T-helper 2 cell treated with Interferon-gamma antibody and Interleukin-4, amounts not matched to agents 100 ng/mL and 5 ng/mL, for 36 hours (primary cell): ENCODE results near the gene MYL5. TPM values are rescaled to one million over a fixed set of nuclear protein-coding genes. Genes with fewer than 3 reads are reported as not detected.

Experiments
- intact Hi-C: fragments of 100-400 bp; cut with micrococcal nuclease; formaldehyde crosslinking; loops from one replicate; pipeline ENCODE4 v1.15.1; 2023
- total RNA-seq: library from RNA; stranded (reverse); gene quantifications from 2 replicates; pipeline ENCODE4 v1.2.3, GENCODE V29; 2022

MYL5 gene
- total RNA-seq, 1 donor from 2014 or later = 22.4 TPM

- intact Hi-C loops = loop anchor here (2.0 kb wide), 2 partner anchors 30 to 76 kb away; partner anchors contain the start of genes ATP5ME and MYL5
Measured at GRCh38 chr4:704198-704891, 30.0 kb downstream of the MYL5 start.

DNA sequence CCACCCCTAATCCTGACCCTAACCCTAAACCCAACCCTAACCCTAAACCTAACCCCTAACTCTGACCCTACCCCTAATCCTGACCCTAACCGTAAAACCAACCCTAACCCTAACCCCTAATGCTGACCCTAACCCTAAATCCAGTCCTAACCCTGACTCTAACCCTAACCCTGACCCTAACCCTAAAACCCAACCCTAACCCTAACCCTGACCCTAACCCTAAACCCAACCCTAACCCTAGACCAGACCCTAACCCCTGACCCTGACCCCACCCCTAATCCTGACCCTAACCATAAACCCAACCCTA, 30.6 kb downstream of the MYL5 start:
- intact Hi-C loops = loop anchor here (1.0 to 5.0 kb wide), 5 partner anchors 24 to 368 kb away; partner anchors contain the start of genes ATP5ME, GAK, MYL5 and TMEM175

DNA sequence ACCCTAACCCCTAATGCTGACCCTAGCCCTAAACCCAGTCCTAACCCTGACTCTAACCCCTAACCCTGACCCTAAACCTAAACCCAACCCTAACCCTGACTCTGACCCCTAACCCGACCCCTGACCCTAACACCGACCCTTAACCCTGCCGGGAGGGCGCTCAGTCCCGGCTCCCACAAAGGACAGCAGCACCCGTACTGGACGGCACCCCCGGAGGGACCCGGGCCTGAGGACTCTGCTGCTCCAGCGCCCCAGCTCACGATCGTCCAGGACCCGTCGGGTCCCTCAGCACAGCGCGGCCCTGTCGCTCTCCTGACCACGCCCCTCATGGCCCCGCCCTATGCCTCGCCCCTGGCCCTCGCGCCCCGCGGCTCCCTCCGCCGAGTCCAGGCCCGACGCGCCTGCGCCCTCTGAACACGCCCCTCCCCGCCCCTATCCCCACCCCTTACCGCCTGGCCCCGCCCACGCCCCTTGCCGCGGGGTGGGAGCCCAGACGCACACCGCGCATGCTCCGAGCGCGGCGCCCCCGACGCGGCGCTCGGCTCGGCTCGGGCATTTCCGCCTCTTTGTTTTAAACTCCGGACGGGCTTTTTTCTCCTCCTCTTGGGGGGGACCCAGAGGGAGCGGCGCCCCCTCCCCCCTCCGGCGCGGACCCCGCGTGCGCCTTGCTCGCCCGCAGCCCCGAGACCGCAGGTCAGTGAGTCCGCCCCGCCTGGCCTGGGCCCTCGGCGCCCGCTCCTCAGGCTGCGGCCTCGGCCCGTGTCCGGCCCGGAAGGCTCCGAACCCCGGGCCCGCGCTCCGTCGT, 31.1 kb downstream of the MYL5 start, which contains the start of gene PCGF3:
PCGF3 (plus strand) TSS at position 555 of the 805 bp plus-strand sequence. CDS start 27,849 bp downstream, outside the sequence.
- intact Hi-C loops = loop anchor here (1.0 to 5.0 kb wide), 5 partner anchors 24 to 368 kb away; partner anchors contain the start of genes ATP5ME, GAK, MYL5 and TMEM175

- intact Hi-C loops = loop anchor here (5.0 kb wide), 1 partner anchor 226 kb away; the partner anchor contains the start of genes GAK and TMEM175
Measured at GRCh38 chr4:706083-706633, 31.8 kb downstream of the MYL5 start.

- intact Hi-C loops = loop anchor here (5.0 kb wide), 1 partner anchor 225 kb away; the partner anchor contains the start of genes GAK and TMEM175
Measured at GRCh38 chr4:706834-707598, 32.7 kb downstream of the MYL5 start.

DNA sequence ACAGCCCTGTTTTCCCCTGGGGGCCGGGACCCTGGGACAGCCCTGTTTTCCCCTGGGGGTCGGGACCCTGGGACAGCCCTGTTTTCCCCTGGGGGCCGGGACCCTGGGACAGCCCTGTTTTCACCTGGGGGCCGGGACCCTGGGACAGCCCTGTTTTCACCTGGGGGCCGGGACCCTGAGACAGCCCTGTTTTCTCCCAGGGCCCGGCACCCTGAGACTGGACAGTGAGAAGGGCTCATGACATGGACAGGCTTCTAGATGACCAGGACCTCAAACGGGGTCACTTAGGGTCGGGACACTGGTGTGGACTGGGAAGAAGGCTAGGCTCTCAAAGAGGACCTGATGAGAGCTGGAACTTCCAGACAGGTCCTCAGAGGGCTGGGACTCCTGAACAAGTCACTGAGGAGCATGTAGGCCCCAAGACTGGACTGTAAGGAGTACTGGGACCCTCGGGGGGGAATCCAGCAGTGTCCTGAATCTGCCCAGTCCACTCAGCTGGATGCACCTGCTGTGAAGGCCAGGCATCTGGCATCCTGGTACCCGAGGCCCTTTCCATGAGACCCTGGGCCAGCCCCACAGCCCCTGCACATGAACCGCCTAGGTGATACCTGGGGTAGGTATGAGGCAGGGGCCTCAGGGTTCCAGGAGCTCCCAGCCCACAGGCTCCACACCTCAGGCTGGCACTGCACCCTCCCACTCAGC, 33.7 kb downstream of the MYL5 start:
- intact Hi-C loops = loop anchor here (5.0 kb wide), 1 partner anchor 224 kb away; the partner anchor contains the start of genes GAK and TMEM175

GRCh38 chr4:708631-708933, 34.2 kb downstream of the MYL5 start:
- intact Hi-C loops = loop anchor here (5.0 kb wide), 1 partner anchor 224 kb away; the partner anchor contains the start of genes GAK and TMEM175

DNA sequence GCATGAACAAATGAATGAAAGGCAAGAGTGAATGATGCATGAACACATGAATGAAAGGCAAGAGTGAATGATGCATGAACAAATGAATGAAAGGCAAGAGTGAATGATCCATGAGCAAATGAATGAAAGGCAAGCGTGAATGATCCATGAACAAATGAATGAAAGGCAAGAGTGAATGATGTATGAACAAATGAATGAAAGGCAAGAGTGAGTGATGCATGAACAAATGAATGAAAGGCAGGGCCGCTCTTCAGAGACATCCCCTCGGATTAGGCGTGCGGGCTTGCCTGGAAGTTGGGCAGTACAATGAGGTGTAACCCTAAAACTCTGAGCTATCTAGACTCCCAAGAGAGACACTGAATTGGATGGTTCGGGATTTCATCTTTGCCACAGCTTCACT, 35.0 kb downstream of the MYL5 start:
- intact Hi-C loops = loop anchor here (5.0 kb wide), 1 partner anchor 223 kb away; the partner anchor contains the start of genes GAK and TMEM175

GRCh38 chr4:710116-710515, 35.8 kb downstream of the MYL5 start:
- intact Hi-C loops = no loop called here

DNA sequence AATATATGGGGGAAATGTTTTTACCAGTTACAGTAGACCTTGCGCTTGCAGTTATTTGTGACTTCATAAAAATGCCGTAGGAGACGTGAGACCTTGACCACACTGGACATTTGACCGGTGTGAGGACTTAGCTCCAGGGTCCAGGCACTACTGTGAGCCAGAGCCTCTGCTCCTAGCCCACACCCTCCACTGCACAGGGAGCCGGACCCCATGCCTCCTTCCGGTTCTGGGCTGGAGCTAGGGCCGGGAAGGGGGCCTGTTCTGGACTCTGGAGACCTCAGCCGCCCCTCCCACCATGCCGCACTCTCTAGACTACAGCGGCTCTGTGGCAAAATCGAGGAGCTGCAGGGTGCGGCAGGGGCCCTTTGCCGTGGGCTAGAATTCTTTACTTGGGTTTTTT, 36.6 kb downstream of the MYL5 start:
- intact Hi-C loops = no loop called here

DNA sequence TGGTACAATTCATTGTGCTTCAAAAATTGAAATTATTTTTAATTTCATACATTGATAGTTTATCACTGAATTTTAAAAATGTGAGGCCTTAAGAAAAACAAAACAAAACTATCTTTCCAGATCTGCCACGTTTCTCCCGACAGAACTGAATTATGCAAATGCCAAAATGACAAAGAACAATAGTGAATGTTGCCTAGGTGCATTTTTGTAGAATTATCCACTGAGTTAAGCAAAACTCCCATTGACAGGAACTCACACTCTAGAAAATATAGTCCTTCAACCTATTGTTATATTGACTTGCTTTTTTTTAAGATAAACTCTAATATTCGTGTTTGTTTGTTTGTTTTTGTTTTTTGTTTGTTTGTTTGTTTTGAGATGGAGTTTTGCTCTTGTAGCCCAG, 37.8 kb downstream of the MYL5 start:
- intact Hi-C loops = no loop called here

- intact Hi-C loops = no loop called here
Measured at GRCh38 chr4:712916-713632, 38.7 kb downstream of the MYL5 start.

DNA sequence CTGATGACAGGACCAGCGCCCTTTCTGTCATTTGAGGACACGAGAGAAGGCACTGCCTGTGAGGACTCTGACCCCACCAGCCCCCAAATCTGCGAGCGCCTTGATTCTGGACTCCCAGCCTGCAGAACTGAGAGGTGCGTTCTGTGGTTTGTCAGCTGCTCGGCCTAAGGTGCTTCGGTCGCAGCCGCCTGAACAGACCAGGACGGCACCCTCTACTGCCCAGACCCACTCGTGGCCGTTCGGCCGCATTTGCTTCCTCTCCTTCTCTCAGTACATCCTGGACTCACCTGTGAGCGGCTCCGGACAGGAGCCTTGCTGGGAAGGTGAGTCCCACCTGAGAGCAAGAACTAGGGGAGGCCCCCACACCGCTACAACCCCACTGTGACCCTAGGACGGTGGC, 39.7 kb downstream of the MYL5 start:
- intact Hi-C loops = no loop called here

GRCh38 chr4:717601-718320, 43.4 kb downstream of the MYL5 start:
- intact Hi-C loops = no loop called here

DNA sequence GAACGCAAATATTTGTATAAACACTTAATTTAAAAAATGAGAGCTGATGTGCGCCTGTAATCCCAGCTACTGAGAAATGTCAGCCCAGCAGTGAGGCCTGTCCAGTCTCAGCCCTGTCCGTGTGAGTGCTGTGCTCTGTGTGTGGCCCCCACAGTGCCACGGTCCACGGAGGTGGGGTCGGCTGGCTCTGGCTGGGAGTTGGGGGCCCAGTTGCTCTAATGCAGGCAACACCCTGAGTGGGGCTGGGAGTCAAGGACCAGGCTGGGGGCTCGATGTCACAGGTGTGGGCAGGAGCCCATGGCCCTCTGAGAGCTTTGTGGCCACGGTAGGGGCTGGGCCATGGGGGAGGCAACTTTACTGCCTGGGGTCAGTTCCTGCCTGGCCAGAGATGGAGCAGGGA, 44.1 kb downstream of the MYL5 start:
- intact Hi-C loops = no loop called here

DNA sequence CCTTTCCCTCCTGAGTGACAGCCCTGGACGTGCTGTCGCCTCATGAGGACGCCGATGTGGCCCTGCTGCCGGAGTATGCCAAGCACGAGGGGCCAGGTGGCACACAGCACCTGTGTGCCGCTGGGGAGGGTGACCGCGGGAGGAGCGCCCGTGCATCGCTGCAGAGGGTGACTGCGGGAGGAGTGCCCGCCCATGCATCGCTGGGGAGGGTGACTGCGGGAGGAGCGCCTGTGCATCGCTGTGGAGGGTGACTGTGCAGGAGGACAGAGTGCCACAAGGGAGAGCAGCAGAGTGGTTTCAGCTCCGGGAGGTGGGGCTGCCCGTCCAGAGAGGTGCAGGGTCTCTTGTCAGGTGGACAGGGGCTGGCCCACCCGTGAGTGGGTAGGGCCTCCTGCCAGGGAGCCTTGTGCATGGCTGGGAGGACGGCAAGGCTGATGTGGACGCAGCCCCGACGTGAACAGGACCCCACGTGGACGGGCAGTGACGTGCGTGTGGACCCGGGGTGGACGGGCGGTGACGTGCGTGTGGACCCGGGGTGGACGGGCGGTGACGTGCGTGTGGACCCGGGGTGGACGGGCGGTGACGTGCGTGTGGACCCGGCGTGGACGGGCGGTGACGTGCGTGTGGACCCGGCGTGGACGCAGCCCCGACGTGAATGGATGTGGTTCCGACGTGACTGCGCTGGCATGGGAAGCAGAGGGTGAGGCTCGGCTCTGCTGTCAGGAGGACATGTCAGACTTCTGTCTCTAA, 45.9 kb downstream of the MYL5 start:
- intact Hi-C loops = no loop called here

DNA sequence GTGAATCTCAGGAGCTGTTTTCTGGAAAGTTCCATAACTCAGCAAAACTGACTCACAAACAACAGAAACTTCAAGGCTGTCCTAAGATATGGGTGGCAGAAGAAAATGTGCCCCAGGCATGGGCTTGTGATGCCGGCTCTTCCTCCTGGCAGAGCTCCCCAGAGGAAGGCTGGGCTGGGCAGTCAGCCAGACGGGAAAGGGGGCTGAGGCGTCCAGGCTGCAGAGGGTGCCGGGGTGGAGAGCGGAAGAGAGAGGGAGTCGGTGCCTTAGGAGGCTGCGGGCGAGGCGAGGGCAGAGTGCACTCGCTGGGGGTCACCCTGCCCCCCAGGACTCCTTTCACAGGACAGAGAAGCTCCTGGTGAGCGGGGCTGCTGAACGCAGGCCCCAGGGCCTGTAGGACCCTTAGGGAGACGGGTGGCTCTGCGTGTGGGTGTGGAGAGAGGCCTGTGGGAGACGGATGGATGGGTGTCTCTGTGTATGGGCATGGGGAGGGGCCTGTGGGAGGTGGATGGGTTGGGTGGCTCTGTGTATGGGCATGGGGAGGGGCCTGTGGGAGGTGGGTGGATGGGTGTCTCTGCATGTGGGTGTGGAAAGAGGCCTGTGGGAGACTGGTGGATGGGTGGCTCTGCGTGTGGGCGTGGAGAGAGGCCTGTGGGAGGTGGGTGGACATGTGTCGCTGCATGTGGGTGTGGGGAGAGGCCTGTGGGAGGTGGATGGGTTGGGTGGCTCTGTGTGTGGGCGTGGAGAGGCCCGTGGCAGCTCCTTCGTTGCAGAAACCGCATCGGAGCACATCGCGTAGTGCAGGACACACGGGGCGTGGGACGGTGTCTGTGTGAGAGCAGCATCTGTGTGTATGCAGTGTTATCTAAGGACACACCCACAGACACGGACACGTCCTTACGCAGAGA, 47.2 kb downstream of the MYL5 start:
- intact Hi-C loops = no loop called here
